Activated CD8-positive, alpha-beta memory T cell treated with anti-CD3 and anti-CD28 coated beads, Interleukin-2, amount 50 U/mL, for 24 hours (primary cell): Measurements from ENCODE around the gene FFAR2.
"Not testable (repeated sequence)": the region's sequence is repeated elsewhere in the genome, so short reads cannot be mapped to it uniquely, and the experiment has no call there.

ENCODE experiments used
- DNase-seq: peaks from one replicate; pipeline ENCODE4 v3.0.0-alpha.2; 2020; ENCODE audit errors: extremely low read depth

The FFAR2 gene

DNA sequence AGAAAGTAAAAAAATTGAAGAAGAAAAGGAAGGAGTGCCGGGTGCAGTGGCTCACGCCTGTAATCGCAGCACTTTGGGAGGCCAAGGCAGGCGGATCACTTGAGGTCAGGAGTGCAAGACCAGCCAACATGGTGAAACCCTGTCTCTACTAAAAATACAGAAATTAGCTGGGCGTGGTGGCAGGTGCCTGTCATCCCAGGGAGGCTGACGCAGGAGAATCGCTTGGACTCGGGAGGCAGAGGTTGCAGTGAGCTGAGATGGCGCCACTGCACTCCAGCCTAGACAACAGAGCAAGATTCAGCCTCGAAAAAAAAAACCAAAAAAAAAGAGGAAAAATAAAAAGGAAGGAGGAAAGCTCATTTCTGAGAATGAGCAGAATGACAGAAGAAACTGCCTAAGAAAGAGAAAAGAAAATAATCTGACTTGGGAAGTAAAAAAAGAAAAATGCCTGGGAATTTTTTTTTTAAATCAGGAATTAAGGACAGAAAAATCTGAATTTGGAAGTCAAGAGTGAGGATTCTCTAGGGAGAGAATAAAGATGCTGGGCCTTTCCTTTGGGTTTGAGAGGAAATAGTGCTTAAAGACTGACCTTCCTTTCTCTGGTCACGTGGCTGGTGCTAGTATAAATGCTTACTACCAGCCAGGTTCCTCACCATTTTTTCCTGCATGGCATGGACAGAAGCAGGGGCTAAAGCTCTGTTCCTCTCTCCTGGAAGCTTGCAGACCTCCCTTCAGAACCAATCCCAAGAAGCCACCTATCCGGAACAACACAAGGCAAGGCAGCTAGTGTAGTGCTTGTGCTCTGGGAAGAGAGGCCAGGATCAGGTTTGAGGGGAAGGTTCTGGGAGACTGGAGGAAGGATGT, at the start of gene FFAR2:
TSS of gene FFAR2 (plus strand) at position 652 of the 864 bp plus-strand sequence. CDS start 1,458 bp downstream, outside the sequence.
- DNase-seq: no peak

DNA sequence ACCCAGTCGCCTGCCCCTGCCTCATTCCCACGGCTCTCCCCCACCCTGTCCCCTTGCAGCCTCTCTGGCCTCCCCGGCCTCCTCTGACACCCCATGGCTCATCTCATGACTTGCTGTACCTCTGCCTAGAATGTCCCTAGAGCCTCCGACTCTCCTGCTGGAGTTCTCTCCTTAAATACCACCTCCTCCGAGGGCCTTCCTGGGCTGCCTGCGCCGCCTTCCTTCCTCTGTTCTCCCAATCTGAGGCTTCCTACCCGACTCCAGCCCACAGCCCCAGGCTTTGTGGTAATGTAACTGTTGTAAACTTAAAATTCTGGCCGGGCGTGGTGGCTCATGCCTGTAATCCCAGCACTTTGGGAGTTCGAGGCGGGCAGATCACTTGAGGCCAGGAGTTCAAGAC, 49.5 kb upstream of the FFAR2 start:
- no peak for DNase-seq

DNA sequence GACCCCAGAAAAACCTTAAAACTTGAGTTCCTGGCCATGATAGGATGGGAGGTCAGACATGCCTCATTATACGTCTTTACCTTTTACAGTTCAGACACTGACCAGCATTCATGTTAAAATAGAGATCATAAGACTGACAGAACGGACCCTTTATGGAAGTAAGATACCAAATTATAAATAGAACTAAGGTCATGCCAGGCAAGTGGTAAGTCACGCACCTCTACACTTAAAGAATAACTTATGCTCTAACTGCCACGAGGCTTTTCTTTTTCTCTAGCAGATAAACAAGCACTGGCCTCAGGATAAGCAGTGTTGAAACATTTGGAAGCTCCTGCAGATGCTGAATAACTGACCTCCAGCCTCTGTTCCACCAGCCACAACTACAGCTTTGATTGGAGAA, 48.8 kb upstream of the FFAR2 start:
- DNase-seq: no peak

DNA sequence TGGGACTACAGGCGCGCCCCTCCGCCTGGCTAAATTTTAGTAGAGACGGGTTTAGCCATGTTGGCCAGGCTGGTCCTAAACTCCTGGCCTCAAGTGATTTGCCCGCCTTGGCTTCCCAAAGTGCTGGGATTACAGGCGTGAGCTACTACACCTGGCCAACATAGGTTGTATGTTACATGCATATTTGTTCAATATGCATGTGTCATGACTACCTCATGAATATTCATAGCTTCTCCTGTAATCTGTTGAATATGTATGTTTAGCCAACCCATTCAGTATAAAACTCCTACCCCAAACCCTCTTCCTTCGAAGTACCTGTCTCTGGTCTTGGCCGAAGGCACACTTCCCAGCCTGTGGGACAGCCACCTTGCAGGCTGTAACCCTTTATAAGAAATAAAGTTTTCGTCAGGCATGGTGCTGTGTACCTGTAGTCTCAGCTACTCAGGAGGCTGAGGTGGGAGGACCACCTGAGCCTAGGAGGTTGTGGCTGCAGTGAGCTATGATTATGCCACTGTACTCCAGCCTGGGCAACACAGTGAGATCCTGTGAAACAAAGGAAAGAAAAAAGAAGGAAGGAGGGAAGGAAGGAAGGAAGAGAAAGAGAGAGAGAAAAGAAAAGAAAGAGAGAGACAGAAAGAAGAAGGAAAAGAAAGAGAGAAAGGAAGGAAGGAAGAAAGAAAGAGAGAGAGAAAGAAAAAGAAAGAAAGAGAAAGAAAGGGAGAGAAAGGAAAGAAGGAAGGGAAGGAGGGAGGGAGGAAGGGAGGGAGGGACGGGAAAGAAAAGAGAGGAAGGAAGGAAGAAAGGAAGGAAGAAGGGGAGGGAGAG, 47.9 kb upstream of the FFAR2 start:
- no peak for DNase-seq

- DNase-seq: no peak
These were observed 47.3 kb upstream of the FFAR2 start for GRCh38 chr19:35400773-35401100.

DNA sequence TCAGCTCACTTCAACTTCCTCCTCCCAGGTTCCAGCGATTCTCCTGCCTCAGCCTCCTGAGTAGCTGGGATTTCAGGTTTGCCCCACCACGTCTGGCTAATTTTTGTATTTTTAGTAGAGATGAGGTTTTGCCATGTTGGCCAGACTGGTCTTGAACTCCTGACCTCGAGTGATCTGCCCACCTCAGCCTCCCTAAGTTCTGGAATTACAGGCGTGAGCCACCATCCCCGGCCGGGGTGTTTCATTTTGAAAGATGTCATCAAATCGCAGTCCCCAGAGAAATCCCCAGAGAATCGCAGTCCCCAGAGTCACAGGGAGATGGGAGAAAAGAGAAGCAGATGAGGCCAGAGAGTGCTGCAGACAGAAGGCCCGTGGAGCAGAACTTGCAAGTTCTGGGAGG, 46.6 kb upstream of the FFAR2 start:
- not testable (repeated sequence) for DNase-seq

- no peak for DNase-seq
These were observed 44.8 kb upstream of the FFAR2 start for GRCh38 chr19:35403116-35403760.

DNA sequence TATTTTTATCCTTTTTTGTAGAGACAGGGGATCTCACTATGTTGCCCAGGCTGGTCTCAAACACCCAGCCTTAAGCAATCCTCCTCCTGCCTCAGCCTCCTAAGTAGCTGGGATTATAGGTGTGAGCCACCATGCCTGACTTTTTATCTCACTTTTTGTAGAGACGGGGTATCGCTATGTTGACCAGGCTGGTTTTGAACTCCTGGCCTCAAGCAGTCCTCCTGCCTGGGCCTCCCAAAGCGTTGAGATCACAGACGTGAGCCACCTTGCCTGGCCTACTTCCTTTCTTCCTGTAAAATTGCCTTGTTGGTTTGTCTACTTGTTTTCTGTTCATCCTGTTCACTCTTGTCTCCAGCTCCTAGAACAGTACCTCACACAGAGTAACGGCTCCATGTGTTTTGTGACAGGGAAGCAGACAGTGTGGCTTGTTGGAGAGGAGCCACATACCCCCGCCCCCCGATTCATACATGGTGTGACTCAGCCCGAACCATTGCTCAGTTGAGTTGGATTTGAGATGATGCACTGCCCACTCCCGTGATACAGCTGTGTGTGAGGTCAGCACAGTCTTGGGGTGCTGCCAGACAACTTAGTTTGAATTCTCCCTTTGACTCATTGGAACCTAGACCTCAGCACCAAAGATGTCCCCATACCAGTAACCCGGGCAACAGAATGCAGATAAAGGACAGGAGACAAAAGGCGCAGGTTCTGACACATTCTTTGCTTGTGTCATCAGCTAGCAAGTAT, 43.0 kb upstream of the FFAR2 start:
- peak; percentile 43 for DNase-seq

- DNase-seq: no peak
These were observed 40.4 kb upstream of the FFAR2 start for GRCh38 chr19:35407619-35408018.

GRCh38 chr19:35408284-35409171, 39.5 kb upstream of the FFAR2 start:
- DNase-seq: no peak

DNA sequence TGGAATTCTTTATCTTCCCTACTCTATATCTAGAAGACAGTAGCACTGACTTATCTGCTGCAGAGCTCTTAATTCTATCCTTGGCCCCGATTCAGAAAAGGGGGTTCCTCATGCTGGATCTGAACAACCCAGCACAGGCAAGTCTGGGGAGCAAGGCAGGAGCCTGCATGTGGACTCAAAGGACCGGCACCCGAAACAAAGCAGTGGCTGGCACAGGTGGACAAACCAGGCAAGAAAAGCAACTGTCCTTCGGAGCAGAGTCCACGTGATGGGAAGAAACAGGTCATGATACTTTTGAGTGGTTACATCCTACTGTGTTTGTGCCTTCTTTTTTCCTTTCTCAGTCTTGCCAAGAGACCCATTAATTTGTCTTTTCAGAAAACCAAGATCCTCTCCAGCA, 38.9 kb upstream of the FFAR2 start:
- DNase-seq: no peak

DNA sequence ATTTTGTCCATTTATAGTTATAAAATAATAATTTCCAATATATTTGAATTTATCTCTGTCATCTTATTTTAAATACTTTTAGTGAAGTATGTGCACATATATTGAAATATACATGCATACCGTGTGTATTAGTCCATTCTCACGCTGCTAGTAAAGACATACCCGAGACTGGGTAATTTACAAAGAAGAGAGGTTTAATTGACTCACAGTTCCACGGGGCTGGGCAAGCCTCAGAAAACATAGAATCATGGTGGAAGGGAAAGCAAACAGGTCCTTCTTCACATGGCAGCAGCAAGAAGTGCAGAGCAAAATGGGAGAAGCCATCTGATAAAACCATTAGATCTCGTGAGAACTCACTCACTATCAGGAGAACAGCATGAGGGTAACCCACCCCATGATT, 37.6 kb upstream of the FFAR2 start:
- no peak for DNase-seq

DNA sequence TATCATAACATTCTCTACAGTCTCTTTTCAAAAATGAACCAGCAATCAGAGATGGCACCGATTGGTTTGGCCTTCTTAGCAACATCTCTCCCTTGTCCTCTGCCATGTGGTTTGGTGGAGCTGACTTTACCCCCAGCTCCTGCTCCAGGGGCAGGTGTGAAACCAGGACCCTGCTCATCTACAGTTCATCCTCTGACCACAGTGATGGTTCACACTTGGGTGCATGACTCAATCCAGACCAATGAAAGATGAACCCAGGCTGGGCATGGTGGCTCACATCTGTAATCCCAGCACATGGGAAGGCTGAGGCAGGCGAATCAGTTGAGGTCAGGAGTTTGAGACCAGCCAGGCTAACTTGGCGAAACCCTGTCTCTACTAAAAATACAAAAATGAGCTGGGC, 33.6 kb upstream of the FFAR2 start:
- DNase-seq: no peak

DNA sequence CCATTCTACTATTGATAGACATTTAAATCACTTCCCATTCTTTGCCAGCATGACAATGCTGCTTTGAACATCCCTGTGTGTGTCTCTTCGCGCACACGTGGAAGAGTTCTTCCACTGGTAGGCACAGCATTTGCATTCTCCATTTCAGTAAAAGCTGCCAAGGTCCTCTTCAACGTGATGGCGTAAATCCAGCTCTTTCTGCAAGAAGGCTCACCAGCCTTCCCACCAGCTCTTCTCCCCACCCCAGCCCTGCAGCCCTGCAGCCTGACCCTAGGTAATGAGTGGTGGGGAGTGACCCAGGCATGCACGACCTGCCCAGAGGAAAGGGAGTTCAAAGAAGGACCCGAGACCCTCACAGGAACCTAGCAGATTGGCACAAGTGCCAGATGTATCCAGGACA, 31.7 kb upstream of the FFAR2 start:
- no peak for DNase-seq

- DNase-seq: no peak
These were observed 30.8 kb upstream of the FFAR2 start for GRCh38 chr19:35417278-35417677.

- no peak for DNase-seq
These were observed 30.1 kb upstream of the FFAR2 start for GRCh38 chr19:35417713-35418534.

DNA sequence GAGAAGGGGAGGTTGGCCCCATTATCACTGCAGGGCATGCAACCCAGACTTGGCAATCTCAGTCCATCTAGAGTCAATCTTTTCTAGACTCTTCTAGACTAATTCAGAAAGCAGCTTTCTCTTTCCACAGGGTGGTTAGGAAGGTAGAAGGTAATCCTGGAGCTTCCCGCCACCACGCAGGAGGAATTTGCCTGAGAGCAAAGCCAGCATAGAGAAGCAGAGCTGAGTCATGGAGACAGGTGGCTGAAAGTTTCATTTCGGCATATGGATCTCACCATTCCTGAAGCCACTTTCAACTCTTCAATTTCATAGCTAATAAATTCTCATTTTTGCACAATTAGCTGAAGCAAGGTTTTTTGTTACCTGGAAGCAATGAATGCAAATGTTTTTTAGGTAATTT, 29.0 kb upstream of the FFAR2 start:
- no peak for DNase-seq

DNA sequence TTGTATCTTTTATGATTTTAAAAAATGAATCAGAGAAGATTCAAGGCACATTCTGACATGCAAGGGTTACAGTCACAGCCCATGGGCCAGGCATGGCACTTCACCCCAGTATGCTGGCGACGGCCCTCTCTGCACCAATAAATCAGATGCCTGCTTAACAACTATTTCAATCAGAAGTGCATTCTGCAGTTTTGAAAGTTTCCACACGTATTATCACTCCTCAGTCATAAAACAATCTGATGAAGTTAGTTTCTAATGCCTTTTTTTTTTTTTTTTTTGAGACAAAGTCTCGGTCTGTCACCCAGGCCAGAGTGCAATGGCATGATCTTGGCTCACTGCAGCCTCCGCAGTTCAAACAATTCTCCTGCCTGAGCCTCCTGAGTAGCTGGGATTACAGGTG, 28.3 kb upstream of the FFAR2 start:
- no peak for DNase-seq

DNA sequence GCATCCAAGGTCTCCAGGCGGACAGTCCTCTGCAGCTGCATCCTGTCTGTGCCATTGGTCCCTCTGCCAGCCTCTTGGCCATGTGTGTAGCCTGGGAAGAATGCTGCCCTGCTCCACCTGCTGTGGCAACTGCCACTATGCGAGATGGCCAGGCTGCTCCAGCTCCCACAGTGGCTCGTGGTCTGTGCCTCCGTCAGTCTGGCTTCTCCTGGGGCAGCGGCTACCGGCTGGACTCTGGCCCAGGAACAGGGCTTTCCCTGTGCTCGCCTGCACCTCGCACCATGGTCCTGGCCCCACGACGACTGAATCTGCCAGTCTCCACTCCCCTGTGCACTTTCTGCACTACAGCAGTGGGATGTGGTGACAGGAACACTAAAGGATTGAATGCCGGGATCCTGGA, 26.7 kb upstream of the FFAR2 start:
- no peak for DNase-seq

DNA sequence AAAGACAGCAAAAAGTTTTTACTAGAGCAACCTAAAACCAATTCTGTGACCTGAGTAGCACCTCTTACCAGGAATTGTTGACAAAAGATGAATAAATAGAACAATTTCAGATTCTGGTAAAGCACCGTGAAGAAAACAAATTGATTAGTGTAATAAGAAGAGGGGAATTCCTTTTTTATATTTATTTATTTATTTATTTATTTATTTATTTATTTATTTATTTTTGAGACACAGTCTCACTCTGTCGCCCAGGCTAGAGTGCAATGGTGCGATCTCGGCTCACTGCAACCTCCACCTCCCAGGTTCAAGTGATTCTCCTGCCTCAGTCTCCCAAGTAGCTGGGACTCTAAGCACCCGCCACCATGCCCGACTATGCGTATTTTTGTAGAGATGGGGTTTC, 24.7 kb upstream of the FFAR2 start:
- DNase-seq: not testable (repeated sequence)
